Measurements from ENCODE around the gene PSMB1.

PSMB1 gene

DNA sequence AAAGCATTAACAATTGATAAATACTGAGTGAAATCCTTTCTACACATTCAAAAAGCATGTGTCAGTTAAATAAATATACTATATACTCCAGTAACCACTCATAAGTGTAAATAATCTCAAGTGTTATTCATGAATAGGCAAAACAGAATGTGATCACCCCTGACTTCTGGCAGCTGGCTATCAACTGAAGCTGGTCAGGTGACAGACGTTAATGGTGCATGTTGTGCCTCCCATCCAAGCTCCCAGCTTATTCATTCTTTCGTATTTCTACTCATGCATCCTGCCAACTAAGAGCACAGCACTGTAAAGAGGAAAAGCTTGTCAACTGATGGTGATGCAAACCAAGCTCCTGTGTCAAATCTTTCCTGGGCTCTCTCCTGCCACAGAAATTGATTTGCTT lies 7.7 kb downstream of the PSMB1 start:
- Histone ChIP-seq H3K27ac (no peak overlapping the region), H3K4me1 (ENCODE audit: low read depth, poor library complexity, severe bottlenecking) (peaks cover 8% of the 10 kb centered on the region), H3K36me3 (ENCODE audit: insufficient read depth) (peaks cover 39% of the 10 kb centered on the region; the same call in 1 of the 2 replicates), H3K4me3 (IDR thresholded peaks at IDR 0.05; ENCODE audit: insufficient read depth, low read depth, low read length) (no peak overlapping the region), H3K9ac (no peak overlapping the region), H3K4me2 (no peak overlapping the region), H3K79me2 (ENCODE audit: insufficient read depth, low read depth) (peaks cover 69% of the 10 kb centered on the region), H2AFZ (ENCODE audit: low read depth) (no peak overlapping the region), H3K27me3 (ENCODE audit: insufficient read depth, low read depth) (no peaks in the 10 kb centered on the region), H4K20me1 (ENCODE audit: insufficient read depth) (0 out of 2 replicates have a peak, but pooled peaks cover 13% of the 10 kb centered on the region)
- TF ChIP-seq, protein P1, sequence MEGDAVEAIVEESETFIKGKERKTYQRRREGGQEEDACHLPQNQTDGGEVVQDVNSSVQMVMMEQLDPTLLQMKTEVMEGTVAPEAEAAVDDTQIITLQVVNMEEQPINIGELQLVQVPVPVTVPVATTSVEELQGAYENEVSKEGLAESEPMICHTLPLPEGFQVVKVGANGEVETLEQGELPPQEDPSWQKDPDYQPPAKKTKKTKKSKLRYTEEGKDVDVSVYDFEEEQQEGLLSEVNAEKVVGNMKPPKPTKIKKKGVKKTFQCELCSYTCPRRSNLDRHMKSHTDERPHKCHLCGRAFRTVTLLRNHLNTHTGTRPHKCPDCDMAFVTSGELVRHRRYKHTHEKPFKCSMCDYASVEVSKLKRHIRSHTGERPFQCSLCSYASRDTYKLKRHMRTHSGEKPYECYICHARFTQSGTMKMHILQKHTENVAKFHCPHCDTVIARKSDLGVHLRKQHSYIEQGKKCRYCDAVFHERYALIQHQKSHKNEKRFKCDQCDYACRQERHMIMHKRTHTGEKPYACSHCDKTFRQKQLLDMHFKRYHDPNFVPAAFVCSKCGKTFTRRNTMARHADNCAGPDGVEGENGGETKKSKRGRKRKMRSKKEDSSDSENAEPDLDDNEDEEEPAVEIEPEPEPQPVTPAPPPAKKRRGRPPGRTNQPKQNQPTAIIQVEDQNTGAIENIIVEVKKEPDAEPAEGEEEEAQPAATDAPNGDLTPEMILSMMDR (conservative IDR thresholded peaks at IDR 0.05; ENCODE audit: low read depth, low read length) = no peak

DNA sequence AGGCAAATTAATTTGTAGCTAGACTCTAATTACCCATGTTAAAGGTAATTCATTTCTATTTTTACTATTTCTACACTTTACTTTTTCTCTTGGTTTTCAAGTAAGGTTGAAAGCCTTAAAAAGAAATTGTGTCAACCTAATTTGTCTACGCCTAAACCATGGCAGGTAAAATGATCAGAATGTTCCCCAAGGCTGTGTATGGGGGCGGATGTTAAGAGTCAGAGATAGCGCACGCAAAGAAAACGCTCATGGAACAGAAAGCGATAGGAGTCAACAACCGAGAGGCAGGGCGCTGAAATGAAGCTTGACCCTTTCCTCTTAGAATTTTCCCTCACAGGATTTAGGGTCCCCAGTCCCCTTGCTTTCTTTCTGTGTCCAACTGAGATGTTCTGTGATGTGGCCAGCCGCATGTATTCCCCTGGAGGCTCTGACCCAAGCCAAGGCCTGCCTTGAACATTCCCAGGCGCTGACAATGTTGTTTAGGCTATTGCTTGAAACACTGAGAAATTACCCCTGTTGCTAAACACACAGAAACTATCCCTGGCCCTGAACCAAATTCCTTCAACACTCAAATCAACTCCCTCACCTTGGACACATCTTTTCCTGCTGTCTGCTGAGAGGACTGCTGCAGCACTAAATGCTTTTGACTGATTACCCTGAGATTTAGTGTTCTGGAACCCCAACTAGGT lies 10.9 kb downstream of the PSMB1 start:
- H3K36me3 ChIP-seq (ENCODE audit: insufficient read depth) = peaks cover 29% of the 10 kb centered on the region; the same call in 1 of the 2 replicates
- H3K9ac ChIP-seq = no peak overlapping the region
- H3K27me3 ChIP-seq (ENCODE audit: insufficient read depth, low read depth) = no peaks in the 10 kb centered on the region
- H2AFZ ChIP-seq (ENCODE audit: low read depth) = no peak overlapping the region
- H4K20me1 ChIP-seq (ENCODE audit: insufficient read depth) = 0 out of 2 replicates have a peak, but pooled peaks cover 6% of the 10 kb centered on the region
- TF ChIP-seq, protein P1 (conservative IDR thresholded peaks at IDR 0.05; ENCODE audit: low read depth, low read length) = no peak
- H3K27ac ChIP-seq = no peak overlapping the region
- peaks cover 52% of the 10 kb centered on the region for H3K79me2 ChIP-seq (ENCODE audit: insufficient read depth, low read depth)
- H3K4me1 ChIP-seq (ENCODE audit: low read depth, poor library complexity, severe bottlenecking) = no peaks in the 10 kb centered on the region
- no peak overlapping the region for H3K4me2 ChIP-seq
- H3K4me3 ChIP-seq (IDR thresholded peaks at IDR 0.05; ENCODE audit: insufficient read depth, low read depth, low read length) = no peak overlapping the region

- peaks cover 22% of the 10 kb centered on the region for H3K36me3 ChIP-seq (ENCODE audit: insufficient read depth)
- TF ChIP-seq, protein P1 (conservative IDR thresholded peaks at IDR 0.05; ENCODE audit: low read depth, low read length) = no peak
These were observed 15.8 kb downstream of the PSMB1 start for GRCh38 chr6:170537329-170537728.

DNA sequence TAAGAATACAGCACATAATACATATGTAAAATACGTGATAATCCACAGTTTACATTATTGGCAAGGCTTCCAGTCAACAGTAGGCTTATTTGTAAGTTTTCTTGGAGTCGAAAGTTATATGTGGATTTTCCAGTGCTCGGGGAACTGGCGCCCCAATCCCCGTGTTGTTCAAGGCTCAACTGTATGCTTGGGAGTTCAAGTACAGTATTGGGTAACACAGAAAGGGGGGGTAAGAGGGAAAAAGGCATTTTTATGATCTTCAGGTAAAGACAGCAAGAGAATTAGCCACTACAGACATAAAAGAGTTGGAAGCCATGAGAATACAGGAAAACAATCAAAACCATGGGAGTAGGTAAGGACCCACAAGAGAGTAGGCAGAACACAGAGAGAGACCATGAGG lies 16.4 kb downstream of the PSMB1 start:
- no peaks in the 10 kb centered on the region for H3K27me3 ChIP-seq (ENCODE audit: insufficient read depth, low read depth)
- no peak overlapping the region for H3K4me2 ChIP-seq
- peaks cover 22% of the 10 kb centered on the region for H3K36me3 ChIP-seq (ENCODE audit: insufficient read depth)
- TF ChIP-seq, protein P1 (conservative IDR thresholded peaks at IDR 0.05; ENCODE audit: low read depth, low read length) = no peak
- 0 out of 2 replicates have a peak, but pooled peaks cover 6% of the 10 kb centered on the region for H4K20me1 ChIP-seq (ENCODE audit: insufficient read depth)
- no peaks in the 10 kb centered on the region for H3K4me1 ChIP-seq (ENCODE audit: low read depth, poor library complexity, severe bottlenecking)
- H3K79me2 ChIP-seq (ENCODE audit: insufficient read depth, low read depth) = peaks cover 21% of the 10 kb centered on the region; the same call in 1 of the 2 replicates
- H3K4me3 ChIP-seq (IDR thresholded peaks at IDR 0.05; ENCODE audit: insufficient read depth, low read depth, low read length) = no peak overlapping the region
- no peak overlapping the region for H2AFZ ChIP-seq (ENCODE audit: low read depth)
- no peak overlapping the region for H3K9ac ChIP-seq
- no peak overlapping the region for H3K27ac ChIP-seq

More at GRCh38 chr6:170537329-170537728, 15.8 kb downstream of the PSMB1 start:
- Histone ChIP-seq H3K9ac (no peak overlapping the region), H3K27ac (no peak overlapping the region), H3K4me2 (no peak overlapping the region), H3K79me2 (ENCODE audit: insufficient read depth, low read depth) (peaks cover 21% of the 10 kb centered on the region; the same call in 1 of the 2 replicates), H3K4me1 (ENCODE audit: low read depth, poor library complexity, severe bottlenecking) (no peaks in the 10 kb centered on the region), H3K4me3 (IDR thresholded peaks at IDR 0.05; ENCODE audit: insufficient read depth, low read depth, low read length) (no peak overlapping the region), H3K27me3 (ENCODE audit: insufficient read depth, low read depth) (no peaks in the 10 kb centered on the region), H4K20me1 (ENCODE audit: insufficient read depth) (0 out of 2 replicates have a peak, but pooled peaks cover 6% of the 10 kb centered on the region), H2AFZ (ENCODE audit: low read depth) (no peak overlapping the region)
